ENCODE data around the gene PIWIL4. TPM values are rescaled to one million over a fixed set of nuclear protein-coding genes. Genes with fewer than 3 reads are reported as not detected.

PIWIL4 gene
- polyA plus RNA-seq, 1 donor from 2014 or later: 1.3 TPM

- H3K79me2 ChIP-seq (replicated peaks; ENCODE audit: insufficient read depth, low read length): no peaks in the 10 kb centered on the region
- TF ChIP-seq MXI1 (conservative IDR thresholded peaks at IDR 0.05; ENCODE audit: poor library complexity, severe bottlenecking): no peak
- no peak for TF ChIP-seq CTCF (IDR thresholded peaks at IDR 0.05; ENCODE audit: poor library complexity, severe bottlenecking)
- no peak for TF ChIP-seq EZH2 (IDR thresholded peaks at IDR 0.05; ENCODE audit: borderline replicate concordance, insufficient read depth, low read length, poor library complexity, severe bottlenecking)
- no peak for TF ChIP-seq POLR2AphosphoS5 (IDR thresholded peaks at IDR 0.05)
- no peak for TF ChIP-seq REST (IDR thresholded peaks at IDR 0.05; ENCODE audit: borderline replicate concordance)
- no peak for TF ChIP-seq EP300 (conservative IDR thresholded peaks at IDR 0.05; ENCODE audit: poor library complexity, severe bottlenecking)
- TF ChIP-seq SMC3 (conservative IDR thresholded peaks at IDR 0.05; ENCODE audit: poor library complexity): no peak
- TF ChIP-seq RAD21 (conservative IDR thresholded peaks at IDR 0.05): no peak
- no peak for TF ChIP-seq TAF1 (IDR thresholded peaks at IDR 0.05; ENCODE audit: low read depth)
- no peaks in the 10 kb centered on the region for H3K36me3 ChIP-seq (ENCODE audit: insufficient read depth, low read length)
- H3K4me2 ChIP-seq (ENCODE audit: low read length): no peak overlapping the region
- H3K4me3 ChIP-seq (ENCODE audit: low read length): no peak overlapping the region
- no peak overlapping the region for H2AFZ ChIP-seq (ENCODE audit: low read depth, low read length)
- no peak overlapping the region for H3K9ac ChIP-seq (ENCODE audit: low read length)
- no peaks in the 10 kb centered on the region for H3K27me3 ChIP-seq (ENCODE audit: insufficient read depth, low read depth, low read length)
- H3K9me2 ChIP-seq (ENCODE audit: insufficient read depth, low read length): no peaks in the 10 kb centered on the region
- no peaks in the 10 kb centered on the region for H4K20me1 ChIP-seq (ENCODE audit: insufficient read depth)
- H3K9me3 ChIP-seq (ENCODE audit: low read length): no peaks in the 10 kb centered on the region
- no peak overlapping the region for H3K27ac ChIP-seq (ENCODE audit: low read length)
- no peaks in the 10 kb centered on the region for H3F3A ChIP-seq (ENCODE audit: insufficient read depth, low read length, poor library complexity, severe bottlenecking)
Observed at GRCh38 chr11:94649964-94650623, 82.9 kb downstream of the PIWIL4 start.

GRCh38 chr11:94650756-94651155 is 83.6 kb downstream of the PIWIL4 start:
- no peaks in the 10 kb centered on the region for H4K20me1 ChIP-seq (ENCODE audit: insufficient read depth)
- no peak overlapping the region for H3K4me2 ChIP-seq (ENCODE audit: low read length)
- TF ChIP-seq MXI1 (conservative IDR thresholded peaks at IDR 0.05; ENCODE audit: poor library complexity, severe bottlenecking) (no peak), SMC3 (conservative IDR thresholded peaks at IDR 0.05; ENCODE audit: poor library complexity) (no peak), REST (IDR thresholded peaks at IDR 0.05; ENCODE audit: borderline replicate concordance) (no peak), EP300 (conservative IDR thresholded peaks at IDR 0.05; ENCODE audit: poor library complexity, severe bottlenecking) (no peak), POLR2AphosphoS5 (IDR thresholded peaks at IDR 0.05) (no peak), RAD21 (conservative IDR thresholded peaks at IDR 0.05) (no peak), TAF1 (IDR thresholded peaks at IDR 0.05; ENCODE audit: low read depth) (no peak), CTCF (IDR thresholded peaks at IDR 0.05; ENCODE audit: poor library complexity, severe bottlenecking) (no peak), EZH2 (IDR thresholded peaks at IDR 0.05; ENCODE audit: borderline replicate concordance, insufficient read depth, low read length, poor library complexity, severe bottlenecking) (no peak)
- no peak overlapping the region for H3K4me3 ChIP-seq (ENCODE audit: low read length)
- no peaks in the 10 kb centered on the region for H3K79me2 ChIP-seq (replicated peaks; ENCODE audit: insufficient read depth, low read length)
- no peaks in the 10 kb centered on the region for H3F3A ChIP-seq (ENCODE audit: insufficient read depth, low read length, poor library complexity, severe bottlenecking)
- no peak overlapping the region for H2AFZ ChIP-seq (ENCODE audit: low read depth, low read length)
- H3K9me3 ChIP-seq (ENCODE audit: low read length): no peaks in the 10 kb centered on the region
- H3K36me3 ChIP-seq (ENCODE audit: insufficient read depth, low read length): no peaks in the 10 kb centered on the region
- no peak overlapping the region for H3K27ac ChIP-seq (ENCODE audit: low read length)
- no peak overlapping the region for H3K9ac ChIP-seq (ENCODE audit: low read length)
- no peaks in the 10 kb centered on the region for H3K27me3 ChIP-seq (ENCODE audit: insufficient read depth, low read depth, low read length)
- no peaks in the 10 kb centered on the region for H3K9me2 ChIP-seq (ENCODE audit: insufficient read depth, low read length)
